Gastrocnemius medialis (tissue), 4 donors: ENCODE data around the gene ZNF776.

ENCODE experiments used
- POLR2A ChIP-seq, 2 donors: fragments of 450-650 bp; IDR thresholded peaks; one replicate each; pipeline ENCODE4 v1.6.1; 2017; ENCODE audit warnings: antibody characterized with exemption in 2 of 2, mild to moderate bottlenecking in 2 of 2, moderate library complexity in 2 of 2
- TF ChIP-seq, protein P1 (sequence below), 5 experiments: fragments of 450-650 bp in 3 of 5; fragments of 200-600 bp in 2 of 5; sonication (generic) in 2 of 5; IDR thresholded peaks in 4 of 5; conservative IDR thresholded peaks in 1 of 5; 1 replicate in 4 of 5; 2 replicates in 1 of 5; pipeline ENCODE4 v1.5.1; 2016 to 2019; ENCODE audit warnings: antibody characterized with exemption in 5 of 5, mild to moderate bottlenecking in 3 of 5, moderate library complexity in 3 of 5

DNA sequence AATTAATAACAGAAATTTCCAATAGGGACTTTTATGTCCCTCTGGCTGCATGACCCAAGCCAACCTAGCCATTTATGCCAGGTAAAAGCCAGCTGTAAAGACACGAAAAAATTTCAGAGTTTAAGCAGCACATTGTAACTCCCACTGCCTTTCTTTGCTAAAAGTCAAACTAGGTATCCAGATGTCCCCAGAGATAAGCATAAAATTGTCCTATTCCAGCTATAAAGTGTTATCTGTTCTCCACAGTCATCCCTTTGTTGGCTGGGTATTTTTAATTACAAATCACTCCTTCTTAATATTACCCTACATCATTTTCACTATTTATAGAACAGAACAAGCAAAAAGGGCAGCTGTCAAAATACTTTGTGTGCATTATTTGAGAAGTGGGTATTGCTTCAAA is 34.4 kb upstream of the ZNF776 start:
- TF ChIP-seq, protein P1, sequence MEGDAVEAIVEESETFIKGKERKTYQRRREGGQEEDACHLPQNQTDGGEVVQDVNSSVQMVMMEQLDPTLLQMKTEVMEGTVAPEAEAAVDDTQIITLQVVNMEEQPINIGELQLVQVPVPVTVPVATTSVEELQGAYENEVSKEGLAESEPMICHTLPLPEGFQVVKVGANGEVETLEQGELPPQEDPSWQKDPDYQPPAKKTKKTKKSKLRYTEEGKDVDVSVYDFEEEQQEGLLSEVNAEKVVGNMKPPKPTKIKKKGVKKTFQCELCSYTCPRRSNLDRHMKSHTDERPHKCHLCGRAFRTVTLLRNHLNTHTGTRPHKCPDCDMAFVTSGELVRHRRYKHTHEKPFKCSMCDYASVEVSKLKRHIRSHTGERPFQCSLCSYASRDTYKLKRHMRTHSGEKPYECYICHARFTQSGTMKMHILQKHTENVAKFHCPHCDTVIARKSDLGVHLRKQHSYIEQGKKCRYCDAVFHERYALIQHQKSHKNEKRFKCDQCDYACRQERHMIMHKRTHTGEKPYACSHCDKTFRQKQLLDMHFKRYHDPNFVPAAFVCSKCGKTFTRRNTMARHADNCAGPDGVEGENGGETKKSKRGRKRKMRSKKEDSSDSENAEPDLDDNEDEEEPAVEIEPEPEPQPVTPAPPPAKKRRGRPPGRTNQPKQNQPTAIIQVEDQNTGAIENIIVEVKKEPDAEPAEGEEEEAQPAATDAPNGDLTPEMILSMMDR (IDR thresholded peaks at IDR 0.05 in 4 of 5, conservative IDR thresholded peaks at IDR 0.05 in 1 of 5), result no peak
- TF ChIP-seq POLR2A (IDR thresholded peaks at IDR 0.05), result no peak
